ENCODE data around the gene DOCK10. TPM values are rescaled to one million over a fixed set of nuclear protein-coding genes. Genes with fewer than 3 reads are reported as not detected.

The DOCK10 gene
- total and polyA plus RNA-seq, 3 donors from 2014 or later, result 2.9 to 20.2 (median 11.4) TPM

- Histone ChIP-seq H3K27ac (no peak overlapping the region), H3K9me3 (no peaks in the 10 kb centered on the region), H3K4me1 (no peaks in the 10 kb centered on the region), H3K27me3 (no peaks in the 10 kb centered on the region), H3K36me3 (ENCODE audit: low read depth, missing control alignments) (no peaks in the 10 kb centered on the region), H3K4me3 (no peak overlapping the region)
- intact Hi-C loops (cut with DNase I; ENCODE audit: low total_unique reads), result no loop called here
- TF ChIP-seq POLR2A (IDR thresholded peaks at IDR 0.05), result no peak
- no peak for TF ChIP-seq CTCF (IDR thresholded peaks at IDR 0.05)
- no peak for DNase-seq
- 79 to 89% methylated on average over 3 of the region's 3 CpGs for WGBS, 2 donors
These were observed 42.5 kb downstream of the DOCK10 start for GRCh38 chr2:224999754-225000153.

GRCh38 chr2:224999321-224999720, 42.9 kb downstream of the DOCK10 start:
- 75 to 77% methylated on average over 1 of the region's 1 CpG for WGBS, 2 donors
- DNase-seq, result no peak
- no peaks in the 10 kb centered on the region for H3K4me1 ChIP-seq
- no peaks in the 10 kb centered on the region for H3K27me3 ChIP-seq
- no peaks in the 10 kb centered on the region for H3K36me3 ChIP-seq (ENCODE audit: low read depth, missing control alignments)
- intact Hi-C loops (cut with DNase I; ENCODE audit: low total_unique reads), result no loop called here
- no peak overlapping the region for H3K27ac ChIP-seq
- TF ChIP-seq POLR2A (IDR thresholded peaks at IDR 0.05) (no peak), CTCF (IDR thresholded peaks at IDR 0.05) (no peak)
- no peak overlapping the region for H3K4me3 ChIP-seq
- H3K9me3 ChIP-seq, result no peaks in the 10 kb centered on the region

- Histone ChIP-seq H3K4me3 (no peak overlapping the region), H3K27ac (no peak overlapping the region), H3K4me1 (no peaks in the 10 kb centered on the region), H3K27me3 (no peaks in the 10 kb centered on the region), H3K9me3 (no peaks in the 10 kb centered on the region), H3K36me3 (ENCODE audit: low read depth, missing control alignments) (no peaks in the 10 kb centered on the region)
- 77 to 87% methylated on average over 8 of the region's 8 CpGs for WGBS, 2 donors
- DNase-seq, result no peak
- no peak for TF ChIP-seq POLR2A (IDR thresholded peaks at IDR 0.05)
- TF ChIP-seq CTCF (IDR thresholded peaks at IDR 0.05), result no peak
- intact Hi-C loops (cut with DNase I; ENCODE audit: low total_unique reads), result no loop called here
These were observed 44.5 kb downstream of the DOCK10 start for GRCh38 chr2:224997802-224998201.

GRCh38 chr2:224995419-224995818, 46.8 kb downstream of the DOCK10 start:
- no peak for DNase-seq
- no peaks in the 10 kb centered on the region for H3K9me3 ChIP-seq
- 92 to 97% methylated on average over 3 of the region's 3 CpGs for WGBS, 2 donors
- H3K27ac ChIP-seq, result no peak overlapping the region
- no peaks in the 10 kb centered on the region for H3K36me3 ChIP-seq (ENCODE audit: low read depth, missing control alignments)
- intact Hi-C loops (cut with DNase I; ENCODE audit: low total_unique reads), result no loop called here
- no peaks in the 10 kb centered on the region for H3K27me3 ChIP-seq
- TF ChIP-seq POLR2A (IDR thresholded peaks at IDR 0.05) (no peak), CTCF (IDR thresholded peaks at IDR 0.05) (no peak)
- H3K4me3 ChIP-seq, result no peak overlapping the region
- no peaks in the 10 kb centered on the region for H3K4me1 ChIP-seq

GRCh38 chr2:224994242-224994823, 47.9 kb downstream of the DOCK10 start:
- no peaks in the 10 kb centered on the region for H3K36me3 ChIP-seq (ENCODE audit: low read depth, missing control alignments)
- intact Hi-C loops (cut with DNase I; ENCODE audit: low total_unique reads), result no loop called here
- H3K9me3 ChIP-seq, result no peaks in the 10 kb centered on the region
- no peak for DNase-seq
- H3K4me1 ChIP-seq, result no peaks in the 10 kb centered on the region
- H3K27me3 ChIP-seq, result no peaks in the 10 kb centered on the region
- TF ChIP-seq POLR2A (IDR thresholded peaks at IDR 0.05) (no peak), CTCF (IDR thresholded peaks at IDR 0.05) (no peak)
- no peak overlapping the region for H3K4me3 ChIP-seq
- WGBS, 2 donors, result 74 to 84% methylated on average over 1 of the region's 1 CpG
- H3K27ac ChIP-seq, result no peak overlapping the region

All from testis (tissue), 3 donors.